MM.1S (cell line): ENCODE results near the gene MGAT4B.

Experiments
- DNase-seq: peaks from one replicate; pipeline ENCODE4 v3.0.0-alpha.2; 2015
- H2AFZ ChIP-seq: fragments of 300-600 bp; sonication (generic); 2 replicates; pipeline ENCODE4 v1.6.0; 2016; ENCODE audit warnings: antibody characterized with exemption, low read length
- H3F3A ChIP-seq: fragments of 300-600 bp; sonication (generic); 2 replicates; pipeline ENCODE4 v1.6.1; 2016; ENCODE audit warnings: mild to moderate bottlenecking, antibody characterized with exemption, low read length, moderate library complexity, mixed read lengths; ENCODE audit not compliant: insufficient read depth
- H3K27ac ChIP-seq: fragments of 300-600 bp; sonication (generic); 2 replicates; pipeline ENCODE4 v1.5.1; 2016; ENCODE audit warnings: mild to moderate bottlenecking, low read length
- H3K27me3 ChIP-seq: fragments of 300-600 bp; sonication (generic); replicated peaks from 2 replicates; pipeline ENCODE4 v1.6.0; 2016; ENCODE audit warnings: low read length; ENCODE audit not compliant: insufficient read depth
- H3K36me3 ChIP-seq: fragments of 300-600 bp; sonication (generic); replicated peaks from 2 replicates; pipeline ENCODE4 v1.6.1; 2016; ENCODE audit warnings: mild to moderate bottlenecking, low read length, mixed read lengths; ENCODE audit not compliant: insufficient read depth
- H3K4me1 ChIP-seq: fragments of 300-600 bp; sonication (generic); 2 replicates; pipeline ENCODE4 v1.6.1; 2016; ENCODE audit warnings: low read length, mixed read lengths
- H3K4me2 ChIP-seq: fragments of 300-600 bp; sonication (generic); 2 replicates; pipeline ENCODE4 v1.6.0; 2016; ENCODE audit warnings: low read depth, low read length
- H3K4me3 ChIP-seq: fragments of 300-600 bp; sonication (generic); 2 replicates; pipeline ENCODE4 v1.5.1; 2016; ENCODE audit warnings: low read length, mixed read lengths
- H3K79me2 ChIP-seq: fragments of 300-600 bp; sonication (generic); 2 replicates; pipeline ENCODE4 v1.6.1; 2016; ENCODE audit warnings: mixed run types, low read length, mixed read lengths
- H3K9ac ChIP-seq: fragments of 300-600 bp; sonication (generic); 2 replicates; pipeline ENCODE4 v1.6.1; 2016; ENCODE audit warnings: low read length, mixed read lengths
- H3K9me2 ChIP-seq: fragments of 300-600 bp; sonication (generic); replicated peaks from 2 replicates; pipeline ENCODE4 v1.6.1; 2016; ENCODE audit warnings: mild to moderate bottlenecking, low read length, mixed read lengths; ENCODE audit not compliant: insufficient read depth
- H3K9me3 ChIP-seq: fragments of 300-600 bp; sonication (generic); replicated peaks from 2 replicates; pipeline ENCODE4 v1.6.1; 2016; ENCODE audit warnings: mild to moderate bottlenecking, low read length, mixed read lengths; ENCODE audit not compliant: insufficient read depth
- H4K20me1 ChIP-seq: fragments of 300-600 bp; sonication (generic); 2 replicates; pipeline ENCODE4 v1.6.1; 2016; ENCODE audit warnings: mild to moderate bottlenecking, low read length, moderate library complexity, mixed read lengths; ENCODE audit not compliant: insufficient read depth
- CTCF ChIP-seq: fragments of 300-600 bp; sonication (generic); IDR thresholded peaks from 2 replicates; pipeline ENCODE4 v1.5.1; 2016; ENCODE audit warnings: antibody characterized with exemption, low read length, mixed read lengths
- EZH2 ChIP-seq: fragments of 300-600 bp; sonication (generic); optimal IDR thresholded peaks from 2 replicates; pipeline ENCODE3; 2017; ENCODE audit warnings: low read depth, mild to moderate bottlenecking, antibody characterized with exemption, low read length, mixed read lengths
- EZH2phosphoT487 ChIP-seq: fragments of 300-600 bp; sonication (generic); IDR thresholded peaks from 2 replicates; pipeline ENCODE4 v1.6.1; 2018; ENCODE audit warnings: antibody characterized with exemption, low read length

The MGAT4B gene

GRCh38 chr5:179768326-179769085 is 38.2 kb downstream of the MGAT4B start:
- Histone ChIP-seq H3K4me3 (no peak overlapping the region), H3K4me1 (no peaks in the 10 kb centered on the region), H3K9me2 (no peaks in the 10 kb centered on the region), H3K9me3 (no peaks in the 10 kb centered on the region), H3F3A (no peaks in the 10 kb centered on the region), H3K36me3 (peaks cover 6% of the 10 kb centered on the region; the same call in 1 of the 2 replicates), H3K27me3 (no peaks in the 10 kb centered on the region), H3K9ac (no peak overlapping the region), H2AFZ (no peak overlapping the region), H3K4me2 (no peak overlapping the region), H3K79me2 (peaks cover 41% of the 10 kb centered on the region), H4K20me1 (0 out of 2 replicates have a peak, but pooled peaks cover 2% of the 10 kb centered on the region), H3K27ac (no peak overlapping the region)
- TF ChIP-seq EZH2phosphoT487 (no peak), CTCF (no peak)
- no peak for DNase-seq

GRCh38 chr5:179767496-179768100 is 39.1 kb downstream of the MGAT4B start:
- Histone ChIP-seq H3K9ac (no peak overlapping the region), H3K36me3 (peaks cover 6% of the 10 kb centered on the region; the same call in 1 of the 2 replicates), H3K27me3 (no peaks in the 10 kb centered on the region), H3K79me2 (peaks cover 51% of the 10 kb centered on the region), H4K20me1 (peaks cover 6% of the 10 kb centered on the region), H3K4me3 (no peak overlapping the region), H3K4me1 (no peaks in the 10 kb centered on the region), H3K9me2 (no peaks in the 10 kb centered on the region), H3K27ac (no peak overlapping the region), H3K9me3 (no peaks in the 10 kb centered on the region), H3K4me2 (no peak overlapping the region), H2AFZ (no peak overlapping the region), H3F3A (peaks cover 5% of the 10 kb centered on the region)
- TF ChIP-seq EZH2phosphoT487 (no peak), EZH2 (no peak), CTCF (no peak)
- no peak for DNase-seq

- H3F3A ChIP-seq: peaks cover 12% of the 10 kb centered on the region
- 0 out of 2 replicates have a peak, but pooled peaks cover 7% of the 10 kb centered on the region for H3K4me1 ChIP-seq
- no peak for DNase-seq
- no peak overlapping the region for H3K4me3 ChIP-seq
- H3K4me2 ChIP-seq: no peak overlapping the region
- no peak overlapping the region for H3K9ac ChIP-seq
- no peak for TF ChIP-seq EZH2
- no peak for TF ChIP-seq EZH2phosphoT487
- no peak for TF ChIP-seq CTCF
- H2AFZ ChIP-seq: no peak overlapping the region
- peaks cover 13% of the 10 kb centered on the region for H4K20me1 ChIP-seq
- H3K27me3 ChIP-seq: no peaks in the 10 kb centered on the region
- no peak overlapping the region for H3K27ac ChIP-seq
- peaks cover 6% of the 10 kb centered on the region; the same call in 1 of the 2 replicates for H3K36me3 ChIP-seq
- no peaks in the 10 kb centered on the region for H3K9me2 ChIP-seq
- H3K9me3 ChIP-seq: no peaks in the 10 kb centered on the region
- peaks cover 58% of the 10 kb centered on the region for H3K79me2 ChIP-seq
Measured at GRCh38 chr5:179766726-179767455, 39.8 kb downstream of the MGAT4B start.
